DMS 273 treated with DMSO at 0.1 percent for 48 hours (cell line): Measurements from ENCODE around the gene LRWD1.
"Not testable (repeated sequence)": the region's sequence is repeated elsewhere in the genome, so short reads cannot be mapped to it uniquely, and the experiment has no call there.

Experiments used
- DNase-seq: peaks from one replicate; lab custom pipeline; 2025; lab: John Stamatoyannopoulos, UW

Gene LRWD1

GRCh38 chr7:102444961-102445673 lies 19.7 kb upstream of the LRWD1 start:
- no peak for DNase-seq

- DNase-seq = no peak
Observed at GRCh38 chr7:102445674-102446071, 19.1 kb upstream of the LRWD1 start.

GRCh38 chr7:102446387-102447156 lies 18.2 kb upstream of the LRWD1 start:
- no peak for DNase-seq

GRCh38 chr7:102447311-102447710 lies 17.5 kb upstream of the LRWD1 start:
- no peak for DNase-seq

GRCh38 chr7:102449136-102449535 lies 15.6 kb upstream of the LRWD1 start:
- DNase-seq = no peak

- peak; percentile 53 for DNase-seq
Observed at GRCh38 chr7:102450242-102450641, 14.5 kb upstream of the LRWD1 start.

GRCh38 chr7:102451371-102452054 lies 13.3 kb upstream of the LRWD1 start:
- no peak for DNase-seq

GRCh38 chr7:102452451-102452850 lies 12.3 kb upstream of the LRWD1 start:
- DNase-seq = no peak

- no peak for DNase-seq
Observed at GRCh38 chr7:102453319-102453718, 11.5 kb upstream of the LRWD1 start.

- peak; percentile 73 for DNase-seq
Observed at GRCh38 chr7:102454468-102454867, 10.3 kb upstream of the LRWD1 start.

- DNase-seq = not testable (repeated sequence)
Observed at GRCh38 chr7:102454932-102455331, 9.9 kb upstream of the LRWD1 start.

- no peak for DNase-seq
Observed at GRCh38 chr7:102455596-102455995, 9.2 kb upstream of the LRWD1 start.

GRCh38 chr7:102456327-102456726 lies 8.5 kb upstream of the LRWD1 start:
- no peak for DNase-seq

GRCh38 chr7:102457352-102457924 lies 7.3 kb upstream of the LRWD1 start:
- DNase-seq = no peak

- DNase-seq = no peak
Observed at GRCh38 chr7:102459221-102459844, 5.5 kb upstream of the LRWD1 start.

- DNase-seq = no peak
Observed at GRCh38 chr7:102460467-102460866, 4.3 kb upstream of the LRWD1 start.

- no peak for DNase-seq
Observed at GRCh38 chr7:102463841-102464576, 775 bp upstream of the LRWD1 start.

- no peak for DNase-seq
Observed at GRCh38 chr7:102466097-102466496, 1.3 kb downstream of the LRWD1 start.

- DNase-seq = no peak
Observed at GRCh38 chr7:102467581-102468477, 3.0 kb downstream of the LRWD1 start.
